ENCODE data around the gene WDTC1. TPM values are rescaled to one million over a fixed set of nuclear protein-coding genes. Genes with fewer than 3 reads are reported as not detected.

Gene WDTC1
- total and polyA plus RNA-seq, 2 of the 13 experiments (the other 11 are each of a cell fraction or from before 2014, with no cell fraction given): 5.5 TPM

GRCh38 chr1:27343639-27344025 is 109.2 kb downstream of the WDTC1 start:
- FAIRE-seq: no peak
- BruUV-seq (replicated peaks): TSS peak; percentile 73
- WGBS (ENCODE audit: low lambda C conversion rate): 56% methylated on average over 5 of the region's 5 CpGs
- no peak for TF ChIP-seq ZNF761 (CRISPR knock-in tag; conservative IDR thresholded peaks at IDR 0.05)
- TF ChIP-seq MEIS2 (CRISPR knock-in tag; IDR thresholded peaks at IDR 0.05): no peak
- no peak for TF ChIP-seq SNAI1 (CRISPR knock-in tag; IDR thresholded peaks at IDR 0.05; ENCODE audit: borderline replicate concordance)
- no peak for TF ChIP-seq ETV6 (CRISPR knock-in tag; conservative IDR thresholded peaks at IDR 0.05)
- TF ChIP-seq ZNF670 (CRISPR knock-in tag; IDR thresholded peaks at IDR 0.05; ENCODE audit: borderline replicate concordance): no peak
- TF ChIP-seq ISL2 (CRISPR knock-in tag; IDR thresholded peaks at IDR 0.05): no peak
- no peak for TF ChIP-seq HIC2 (CRISPR knock-in tag; IDR thresholded peaks at IDR 0.05; ENCODE audit: low read depth)
- TF ChIP-seq ZNF441 (CRISPR knock-in tag; IDR thresholded peaks at IDR 0.05; ENCODE audit: borderline replicate concordance): no peak
- Histone ChIP-seq H2AFZ (ENCODE audit: low read length) (no peak overlapping the region), H3K4me2 (ENCODE audit: low read depth, low read length) (peak overlapping the region; percentile 99), H3K79me2 (ENCODE audit: insufficient read depth, low read length) (no peaks in the 10 kb centered on the region), H3K27me3 (ENCODE audit: control insufficient read depth in 1 of 2, insufficient read depth in 2 of 2, low read length in 2 of 2) (no peaks in the 10 kb centered on the region; a peak in 1 of 5 replicates), H3K27ac (ENCODE audit: extremely low read length, insufficient read depth, low read length) (peak overlapping the region; percentile 54), H3K4me1 (ENCODE audit: insufficient read depth, low read length) (peaks cover 20% of the 10 kb centered on the region), H3K36me3 (replicated peaks in 1 of 2; ENCODE audit: control insufficient read depth in 1 of 2, insufficient read depth in 2 of 2, low read length in 2 of 2) (no peaks in the 10 kb centered on the region), H3K4me3 (replicated peaks in 1 of 3; ENCODE audit: insufficient read depth in 1 of 3, low read depth in 2 of 3, low read length in 3 of 3) (peak overlapping the region; percentile 65 to 84 (median 79)), H3K9me3 (ENCODE audit: low read length) (no peaks in the 10 kb centered on the region), H3K9ac (ENCODE audit: insufficient read depth, low read depth, low read length) (peak overlapping the region; percentile 72), H4K20me1 (ENCODE audit: insufficient read depth, low read length) (no peaks in the 10 kb centered on the region)
- intact Hi-C loops (cut with micrococcal nuclease; ENCODE audit: unreplicated experiment) (no loop called here), in situ Hi-C loops (cut with HindIII; ENCODE audit: extremely low pct_ligation_motif_present, low pct_unique_long_range_greater_than_20kb) (no loop called here)
- POLR2A ChIA-PET: interaction anchor here (0.7 to 3.2 kb wide), 4 partner anchors 9 to 22 kb away, joined by 3 to 36 read pairs (median 12); partner anchors contain the start of gene MAP3K6
- DNase-seq (ENCODE audit: low spot score): no peak
- ATAC-seq: no peak
- CTCF ChIA-PET (ENCODE audit: low intra/inter-chr PET ratio, low total read pairs): no interaction called here
